ENCODE results near the gene GIT1.

Gene GIT1

DNA sequence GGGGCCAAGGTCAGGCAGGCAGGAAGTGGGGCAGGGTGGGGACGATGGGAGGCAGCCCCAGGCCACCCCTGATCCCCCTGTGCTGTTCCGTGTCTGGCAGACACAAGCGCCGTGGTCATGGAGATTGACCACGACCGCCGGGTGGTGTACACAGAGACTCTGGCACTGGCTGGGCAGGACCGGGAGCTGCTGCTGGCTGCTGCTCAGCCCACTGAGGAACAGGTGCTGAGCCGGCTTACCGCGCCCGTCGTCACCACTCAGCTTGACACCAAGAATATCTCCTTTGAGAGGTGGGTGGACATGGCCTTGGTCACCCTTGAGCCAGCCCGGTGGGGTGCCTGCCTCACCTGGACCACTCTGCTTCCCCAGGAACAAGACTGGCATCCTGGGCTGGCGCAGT lies 19.5 kb upstream of the GIT1 start:
- H3K79me2 ChIP-seq (ENCODE audit: insufficient read depth, low read length), result 0 out of 2 replicates have a peak, but pooled peaks cover 2% of the 10 kb centered on the region
- no peaks in the 10 kb centered on the region for H3K27me3 ChIP-seq (ENCODE audit: low read length)
- H3K9me3 ChIP-seq (ENCODE audit: insufficient read depth, low read length), result no peaks in the 10 kb centered on the region
- no peak overlapping the region for H3K4me2 ChIP-seq (ENCODE audit: low read depth, low read length, poor library complexity, severe bottlenecking)
- H3K9me2 ChIP-seq (replicated peaks; ENCODE audit: insufficient read depth, low read length), result no peaks in the 10 kb centered on the region
- no peaks in the 10 kb centered on the region for H3K36me3 ChIP-seq (ENCODE audit: low read length)
- H3F3A ChIP-seq (ENCODE audit: insufficient read depth), result no peaks in the 10 kb centered on the region
- H3K27ac ChIP-seq (ENCODE audit: low read depth, low read length), result no peak overlapping the region
- no peaks in the 10 kb centered on the region for H4K20me1 ChIP-seq (ENCODE audit: low read depth, low read length)
- no peak overlapping the region for H2AFZ ChIP-seq (ENCODE audit: low read depth, low read length, severe bottlenecking)
- TF ChIP-seq EZH2phosphoT487 (conservative IDR thresholded peaks at IDR 0.05; ENCODE audit: low read length), result no peak
- TF ChIP-seq, protein P1, sequence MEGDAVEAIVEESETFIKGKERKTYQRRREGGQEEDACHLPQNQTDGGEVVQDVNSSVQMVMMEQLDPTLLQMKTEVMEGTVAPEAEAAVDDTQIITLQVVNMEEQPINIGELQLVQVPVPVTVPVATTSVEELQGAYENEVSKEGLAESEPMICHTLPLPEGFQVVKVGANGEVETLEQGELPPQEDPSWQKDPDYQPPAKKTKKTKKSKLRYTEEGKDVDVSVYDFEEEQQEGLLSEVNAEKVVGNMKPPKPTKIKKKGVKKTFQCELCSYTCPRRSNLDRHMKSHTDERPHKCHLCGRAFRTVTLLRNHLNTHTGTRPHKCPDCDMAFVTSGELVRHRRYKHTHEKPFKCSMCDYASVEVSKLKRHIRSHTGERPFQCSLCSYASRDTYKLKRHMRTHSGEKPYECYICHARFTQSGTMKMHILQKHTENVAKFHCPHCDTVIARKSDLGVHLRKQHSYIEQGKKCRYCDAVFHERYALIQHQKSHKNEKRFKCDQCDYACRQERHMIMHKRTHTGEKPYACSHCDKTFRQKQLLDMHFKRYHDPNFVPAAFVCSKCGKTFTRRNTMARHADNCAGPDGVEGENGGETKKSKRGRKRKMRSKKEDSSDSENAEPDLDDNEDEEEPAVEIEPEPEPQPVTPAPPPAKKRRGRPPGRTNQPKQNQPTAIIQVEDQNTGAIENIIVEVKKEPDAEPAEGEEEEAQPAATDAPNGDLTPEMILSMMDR (IDR thresholded peaks at IDR 0.05; ENCODE audit: insufficient read depth, low read length, poor library complexity, severe bottlenecking), result no peak
- no peak overlapping the region for H3K4me3 ChIP-seq (ENCODE audit: insufficient read depth, low read length, poor library complexity, severe bottlenecking)
- H3K9ac ChIP-seq (ENCODE audit: low read length), result no peak overlapping the region

DNA sequence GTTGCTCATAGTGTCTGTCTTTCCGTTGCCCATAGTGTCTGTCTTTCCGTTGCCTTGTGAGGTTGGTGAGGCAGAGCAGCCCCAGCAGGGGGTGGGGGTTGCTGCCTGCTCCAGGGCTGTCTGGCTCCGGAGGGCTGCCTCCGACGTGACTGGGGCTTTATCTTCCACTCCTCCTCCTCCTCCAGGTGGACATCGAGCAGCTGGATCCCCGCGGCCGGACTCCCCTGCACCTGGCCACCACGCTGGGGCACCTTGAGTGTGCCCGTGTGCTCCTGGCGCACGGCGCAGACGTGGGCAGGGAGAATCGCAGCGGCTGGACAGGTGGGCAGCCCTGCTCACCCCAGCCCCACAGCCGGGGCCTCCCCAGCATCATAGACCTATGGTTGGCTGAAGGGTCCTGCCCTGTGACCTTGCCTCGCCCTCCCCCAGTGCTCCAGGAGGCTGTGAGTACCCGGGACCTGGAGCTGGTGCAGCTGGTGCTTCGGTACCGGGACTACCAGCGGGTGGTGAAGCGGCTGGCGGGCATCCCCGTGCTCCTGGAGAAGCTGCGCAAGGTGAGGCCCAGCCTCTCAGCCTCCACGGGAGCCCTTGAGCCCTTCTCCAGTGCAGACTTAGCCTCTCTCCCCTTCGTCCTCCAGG lies 18.2 kb upstream of the GIT1 start:
- Histone ChIP-seq H3K79me2 (ENCODE audit: insufficient read depth, low read length) (0 out of 2 replicates have a peak, but pooled peaks cover 3% of the 10 kb centered on the region), H3F3A (ENCODE audit: insufficient read depth) (no peaks in the 10 kb centered on the region), H3K4me2 (ENCODE audit: low read depth, low read length, poor library complexity, severe bottlenecking) (no peak overlapping the region), H2AFZ (ENCODE audit: low read depth, low read length, severe bottlenecking) (no peak overlapping the region), H3K27me3 (ENCODE audit: low read length) (no peaks in the 10 kb centered on the region), H3K27ac (ENCODE audit: low read depth, low read length) (no peak overlapping the region), H3K4me3 (ENCODE audit: insufficient read depth, low read length, poor library complexity, severe bottlenecking) (no peak overlapping the region), H3K36me3 (ENCODE audit: low read length) (no peaks in the 10 kb centered on the region), H4K20me1 (ENCODE audit: low read depth, low read length) (no peaks in the 10 kb centered on the region), H3K9me2 (replicated peaks; ENCODE audit: insufficient read depth, low read length) (no peaks in the 10 kb centered on the region), H3K9me3 (ENCODE audit: insufficient read depth, low read length) (no peaks in the 10 kb centered on the region), H3K9ac (ENCODE audit: low read length) (no peak overlapping the region)
- TF ChIP-seq, protein P1 (IDR thresholded peaks at IDR 0.05; ENCODE audit: insufficient read depth, low read length, poor library complexity, severe bottlenecking), result no peak
- TF ChIP-seq EZH2phosphoT487 (conservative IDR thresholded peaks at IDR 0.05; ENCODE audit: low read length), result no peak

- Histone ChIP-seq H3K4me2 (ENCODE audit: low read depth, low read length, poor library complexity, severe bottlenecking) (no peak overlapping the region), H3K27ac (ENCODE audit: low read depth, low read length) (no peak overlapping the region), H3K27me3 (ENCODE audit: low read length) (no peaks in the 10 kb centered on the region), H3K9me2 (replicated peaks; ENCODE audit: insufficient read depth, low read length) (no peaks in the 10 kb centered on the region), H3K79me2 (ENCODE audit: insufficient read depth, low read length) (0 out of 2 replicates have a peak, but pooled peaks cover 3% of the 10 kb centered on the region), H3F3A (ENCODE audit: insufficient read depth) (no peaks in the 10 kb centered on the region), H3K4me3 (ENCODE audit: insufficient read depth, low read length, poor library complexity, severe bottlenecking) (no peak overlapping the region), H2AFZ (ENCODE audit: low read depth, low read length, severe bottlenecking) (no peak overlapping the region), H4K20me1 (ENCODE audit: low read depth, low read length) (no peaks in the 10 kb centered on the region), H3K9me3 (ENCODE audit: insufficient read depth, low read length) (no peaks in the 10 kb centered on the region), H3K36me3 (ENCODE audit: low read length) (no peaks in the 10 kb centered on the region), H3K9ac (ENCODE audit: low read length) (no peak overlapping the region)
- TF ChIP-seq, protein P1 (IDR thresholded peaks at IDR 0.05; ENCODE audit: insufficient read depth, low read length, poor library complexity, severe bottlenecking), result no peak
- no peak for TF ChIP-seq EZH2phosphoT487 (conservative IDR thresholded peaks at IDR 0.05; ENCODE audit: low read length)
Observed at GRCh38 chr17:29603109-29603674, 13.7 kb upstream of the GIT1 start.
